K562 (cell line): ENCODE results near the gene CSNK1G2. TPM values are rescaled to one million over a fixed set of nuclear protein-coding genes. Genes with fewer than 3 reads are reported as not detected.
A peak's percentile ranks its signal among the peaks of the same experiment; 100 is the strongest.

Experiments used
- BCOR ChIP-seq: fragments of 450-650 bp; IDR thresholded peaks from 2 replicates; pipeline ENCODE4 v1.6.1; 2016
- C11orf30 ChIP-seq: fragments of 450-650 bp; IDR thresholded peaks from 2 replicates; pipeline ENCODE4 v1.6.1; 2016; ENCODE audit warnings: low read depth, mild to moderate bottlenecking
- CBX5 ChIP-seq: IDR thresholded peaks from 2 replicates; pipeline ENCODE4 v1.6.1; 2014; ENCODE audit warnings: low read depth, borderline replicate concordance
- ELF4 ChIP-seq: fragments of 450-650 bp; formaldehyde crosslinking; IDR thresholded peaks from 2 replicates; pipeline ENCODE4 v1.4.0; 2022; ENCODE audit warnings: missing genetic modification characterization
- FOXM1 ChIP-seq, 2 experiments: fragments of 450-650 bp in 1 of 2; sonication (generic) in 1 of 2; formaldehyde crosslinking in 1 of 2; IDR thresholded peaks; 2 replicates each; pipeline versions ENCODE4 v1.6.1 to v1.9.0; 2017 to 2022; ENCODE audit warnings: low read depth in 2 of 2, mild to moderate bottlenecking in 2 of 2, missing genetic modification reagents in 1 of 2, moderate library complexity in 1 of 2
- HDAC2 ChIP-seq: fragments of 450-650 bp; IDR thresholded peaks from 2 replicates; pipeline ENCODE4 v1.6.1; 2016; ENCODE audit warnings: mild to moderate bottlenecking
- IRF2 ChIP-seq: sonication (generic); formaldehyde crosslinking; IDR thresholded peaks from 2 replicates; pipeline ENCODE4 v1.8.1; 2022; ENCODE audit warnings: mild to moderate bottlenecking, missing genetic modification reagents
- KAT7 ChIP-seq: sonication (generic); formaldehyde crosslinking; IDR thresholded peaks from 2 replicates; pipeline ENCODE4 v1.8.0; 2022; ENCODE audit warnings: missing genetic modification reagents, mild to moderate bottlenecking, borderline replicate concordance
- MLLT1 ChIP-seq, 2 experiments: fragments of 450-650 bp; IDR thresholded peaks; 2 replicates each; pipeline ENCODE4 v1.6.1; 2016
- RREB1 ChIP-seq: fragments of 250-450 bp; sonication (Bioruptor Pico); IDR thresholded peaks from 2 replicates; pipeline ENCODE4 v1.4.0; 2020
- SAP30 ChIP-seq: fragments of 200-600 bp; sonication (generic); IDR thresholded peaks from 2 replicates; pipeline ENCODE4 v1.6.1; 2012; ENCODE audit warnings: borderline replicate concordance, low read depth, mild to moderate bottlenecking, moderate library complexity, low read length, control low read depth, inconsistent platforms; ENCODE audit not compliant: insufficient read depth, poor library complexity, severe bottlenecking
- SNAPC5 ChIP-seq: fragments of 250-450 bp; sonication (Bioruptor Pico); IDR thresholded peaks from 2 replicates; pipeline ENCODE4 v1.8.0; 2021; ENCODE audit warnings: moderate library complexity, mild to moderate bottlenecking, inconsistent platforms
- XRCC5 ChIP-seq: fragments of 200-400 bp; formaldehyde crosslinking; IDR thresholded peaks from 2 replicates; pipeline ENCODE4 v1.6.1; 2017; ENCODE audit warnings: low read depth, mild to moderate bottlenecking, low read length
- ZBTB1 ChIP-seq: sonication (generic); formaldehyde crosslinking; IDR thresholded peaks from 2 replicates; pipeline ENCODE4 v1.8.1; 2023; ENCODE audit warnings: missing genetic modification reagents, low read depth, mild to moderate bottlenecking, borderline replicate concordance
- ZBTB2 ChIP-seq: fragments of 450-650 bp; IDR thresholded peaks from 2 replicates; pipeline ENCODE4 v1.6.1; 2016; ENCODE audit warnings: antibody characterized with exemption
- ZNF740 ChIP-seq, 3 experiments: fragments of 200-800 bp in 1 of 3; sonication (Bioruptor generic) in 1 of 3; sonication (generic) in 1 of 3; formaldehyde crosslinking in 1 of 3; IDR thresholded peaks; 2 replicates each; pipeline versions ENCODE4 v1.6.1 to v1.8.0; 2016 to 2022; ENCODE audit warnings: mild to moderate bottlenecking in 2 of 3, missing compliant biosample characterization in 2 of 3, missing genetic modification characterization in 2 of 3, missing genetic modification reagents in 1 of 3
- polyA plus RNA-seq, 8 experiments: library from polyadenylated mRNA; depleted of rRNA in 4 of 8; stranded (reverse) in 5 of 8; unstranded in 3 of 8; fragments of >200 nt; fragmentation: Nextera tagmentation in 2 of 8; fragmentation: Illumina TruSeq in 1 of 8; extraction: Ambion mirVana in 2 of 8; extraction: Trizol in 1 of 8; gene quantifications; 2 replicates each; pipeline versions ENCODE4 v1.2.1 to v1.2.3, GENCODE V29; 2011 to 2014; ENCODE audit warnings: inconsistent platforms in 1 of 8, missing spikeins in 1 of 8
- total RNA-seq, 7 experiments: library from RNA; depleted of rRNA in 6 of 7; stranded (reverse); fragments of >200 nt in 6 of 7; fragmentation: Illumina TruSeq in 2 of 7; extraction: Trizol in 2 of 7; gene quantifications; 2 replicates each; pipeline versions ENCODE4 v1.2.1 to v1.2.3, GENCODE V29; 2011 to 2021; ENCODE audit warnings: low replicate concordance in 1 of 7

CSNK1G2 gene
- total and polyA plus RNA-seq, 9 of the 15 experiments (the other 6 are each of a cell fraction or from before 2014, with no cell fraction given), result 0.48 to 119 (median 49.5) TPM

- TF ChIP-seq ZNF740 (CRISPR knock-in tag; IDR thresholded peaks at IDR 0.05) (0 out of 2 replicates have a peak, but pooled peaks have one; percentile 39), ZNF740 (tag; IDR thresholded peaks at IDR 0.05) (no peak), SNAPC5 (no peak), XRCC5 (peak; percentile 88; the same call in 1 of the 2 replicates), ELF4 (no peak), C11orf30 (peak; percentile 70), IRF2 (CRISPR knock-in tag) (no peak), SAP30 (no peak), BCOR (peak; percentile 52; the same call in 1 of the 2 replicates), CBX5 (peak; percentile 86; the same call in 1 of the 2 replicates), ZBTB1 (CRISPR knock-in tag) (no peak), RREB1 (CRISPR knock-in tag) (no peak), FOXM1 (IDR thresholded peaks at IDR 0.05; ENCODE audit: low read depth) (0 out of 2 replicates have a peak, but pooled peaks have one; percentile 15), FOXM1 (CRISPR knock-in tag; IDR thresholded peaks at IDR 0.05; ENCODE audit: low read depth) (no peak), ZBTB2 (peak; percentile 31; the same call in 1 of the 2 replicates), HDAC2 (peak; percentile 33; the same call in 1 of the 2 replicates), MLLT1 (IDR thresholded peaks at IDR 0.05) (peak in 1 of 2 experiments; percentile 99; a peak in 2 of 4 replicates), KAT7 (no peak)
Measured at GRCh38 chr19:1935484-1936208, 5.3 kb upstream of the CSNK1G2 start (continued).
